ENCODE measurements around the gene ZAR1L.

The ZAR1L gene

DNA sequence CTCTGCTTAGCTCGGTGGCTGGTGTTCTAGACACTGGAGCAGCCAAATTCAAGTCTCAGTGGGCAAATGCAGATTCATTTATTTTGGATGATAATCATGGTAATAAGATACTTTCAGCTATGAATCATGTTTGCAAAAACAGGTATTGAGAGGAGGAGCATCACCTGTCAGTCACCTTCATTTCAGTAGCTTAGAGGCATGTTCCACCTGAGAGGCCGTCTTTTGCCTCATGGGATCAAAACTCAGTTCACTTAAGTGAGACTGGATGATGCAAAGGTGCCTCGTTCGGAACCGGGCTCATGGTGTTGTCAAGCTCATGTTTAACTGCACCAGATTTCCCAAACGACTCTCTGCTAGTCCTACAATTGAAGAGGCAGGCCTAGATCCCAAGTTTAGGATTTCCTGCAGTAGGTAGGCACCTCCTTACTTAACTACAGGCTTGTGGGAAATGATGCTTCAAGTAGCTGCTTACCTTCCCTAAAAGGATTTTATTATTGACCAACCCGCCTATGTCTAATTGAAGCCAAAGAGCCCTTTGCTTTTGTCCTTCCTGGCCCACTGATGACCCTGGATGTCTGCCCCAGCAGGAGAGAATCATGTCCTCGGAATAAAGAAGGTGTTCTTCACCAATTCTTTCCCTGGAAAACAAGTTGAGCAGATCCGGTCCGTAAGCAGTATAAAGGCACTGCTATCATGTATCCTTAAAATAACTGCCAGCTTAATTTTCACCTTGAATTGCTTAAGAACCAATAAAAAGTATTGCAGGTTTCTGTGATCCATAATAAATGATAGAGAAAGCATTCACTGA is 60.0 kb downstream of the ZAR1L start:
- DNase-seq = no peak

DNA sequence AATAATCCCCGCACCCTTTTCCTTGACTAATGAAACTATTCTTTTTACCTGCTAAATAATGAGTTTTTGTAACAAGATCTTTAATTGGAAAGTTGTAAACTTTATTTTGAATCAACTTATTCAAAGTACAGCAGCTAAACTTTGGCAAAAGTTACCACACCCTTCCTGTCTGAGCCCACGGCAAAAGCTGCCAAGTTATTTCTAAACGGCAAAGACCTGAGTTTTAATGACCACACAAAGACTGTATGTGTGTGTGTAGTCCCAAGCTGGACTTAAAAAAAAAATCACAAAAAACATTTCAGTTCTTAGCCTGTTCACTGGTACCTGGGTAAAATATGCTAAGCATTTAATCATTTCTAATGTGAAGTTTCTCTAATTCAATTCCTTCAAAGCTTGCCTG is 60.7 kb downstream of the ZAR1L start:
- DNase-seq = no peak

DNA sequence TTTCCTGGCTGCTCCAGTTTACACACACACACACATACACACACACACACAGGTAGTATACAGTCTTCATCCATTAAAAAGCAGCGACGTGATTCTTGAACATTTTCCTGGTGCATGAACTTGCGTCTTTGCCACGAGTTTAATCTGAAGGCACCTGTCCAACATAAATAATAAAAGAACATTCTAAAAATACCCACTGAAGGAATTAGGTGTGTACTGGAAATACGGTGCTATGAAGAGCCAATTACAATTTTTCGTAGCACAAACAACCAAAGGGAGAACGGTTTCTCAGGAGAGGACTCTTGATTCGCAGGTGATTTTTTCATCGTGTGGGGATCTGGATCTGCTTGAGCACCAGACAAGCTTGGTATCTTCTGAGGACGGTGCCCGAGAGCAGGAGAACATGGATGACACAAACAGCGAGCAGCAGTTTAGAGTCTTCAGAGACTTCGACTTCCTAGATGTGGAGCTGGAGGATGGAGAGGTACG is 61.2 kb downstream of the ZAR1L start:
- no peak for DNase-seq
